ENCODE results near the gene CCL22.

Gene CCL22

GRCh38 chr16:57383276-57384247 is 25.0 kb downstream of the CCL22 start:
- H3K4me3 ChIP-seq (ENCODE audit: low read depth, low read length), result no peak overlapping the region
- TF ChIP-seq CTCF (IDR thresholded peaks at IDR 0.05; ENCODE audit: borderline replicate concordance, insufficient read depth, low read depth, low read length), result no peak

GRCh38 chr16:57384248-57385070 is 25.9 kb downstream of the CCL22 start:
- no peak overlapping the region for H3K4me3 ChIP-seq (ENCODE audit: low read depth, low read length)
- TF ChIP-seq CTCF (IDR thresholded peaks at IDR 0.05; ENCODE audit: borderline replicate concordance, insufficient read depth, low read depth, low read length), result no peak

- TF ChIP-seq CTCF (IDR thresholded peaks at IDR 0.05; ENCODE audit: borderline replicate concordance, insufficient read depth, low read depth, low read length), result no peak
- H3K4me3 ChIP-seq (ENCODE audit: low read depth, low read length), result no peak overlapping the region
These were observed 26.5 kb downstream of the CCL22 start for GRCh38 chr16:57385083-57385482.

GRCh38 chr16:57386381-57386951 is 27.9 kb downstream of the CCL22 start:
- H3K4me3 ChIP-seq (ENCODE audit: low read depth, low read length), result no peak overlapping the region
- no peak for TF ChIP-seq CTCF (IDR thresholded peaks at IDR 0.05; ENCODE audit: borderline replicate concordance, insufficient read depth, low read depth, low read length)

- TF ChIP-seq CTCF (IDR thresholded peaks at IDR 0.05; ENCODE audit: borderline replicate concordance, insufficient read depth, low read depth, low read length), result no peak
- H3K4me3 ChIP-seq (ENCODE audit: low read depth, low read length), result no peak overlapping the region
These were observed 29.2 kb downstream of the CCL22 start for GRCh38 chr16:57387598-57388354.

- no peak for TF ChIP-seq CTCF (IDR thresholded peaks at IDR 0.05; ENCODE audit: borderline replicate concordance, insufficient read depth, low read depth, low read length)
- no peak overlapping the region for H3K4me3 ChIP-seq (ENCODE audit: low read depth, low read length)
These were observed 29.9 kb downstream of the CCL22 start for GRCh38 chr16:57388359-57389086.

All from GM12875 (cell line).